MCF 10A (cell line): Measurements from ENCODE around the gene ZNF574. TPM values are rescaled to one million over a fixed set of nuclear protein-coding genes. Genes with fewer than 3 reads are reported as not detected.

ENCODE experiments used
- BruUV-seq: library from RNA; stranded (reverse); fragments of 400-500 nt; replicated peaks from 2 replicates; lab custom pipeline; 2021; lab: Mats Ljungman, UMichigan
- CTCF ChIA-PET: fragments of 300-600 bp; sonication (Branson Sonifier 250); formaldehyde crosslinking; extraction: SDS; loops from one replicate; lab custom pipeline; 2021; ENCODE audit warnings: antibody characterized with exemption, inconsistent platforms; lab: Yijun Ruan, JAX
- POLR2A ChIA-PET: fragments of 300-600, 350-650 bp; sonication (Branson Sonifier 250); formaldehyde crosslinking; extraction: SDS; loops from one replicate; lab custom pipeline; 2020; ENCODE audit warnings: antibody characterized with exemption, inconsistent platforms; lab: Yijun Ruan, JAX
- DNase-seq: peaks from one replicate; pipeline ENCODE4 v3.0.0-alpha.2; 2018; ENCODE audit not compliant: unreplicated experiment
- H3K27ac Mint-ChIP-seq: one replicate; pipeline ENCODE4 v1.8.0; 2022; ENCODE audit warnings: mild to moderate bottlenecking, low read depth, mixed read lengths; ENCODE audit not compliant: unreplicated experiment
- H3K27me3 Mint-ChIP-seq: one replicate; pipeline ENCODE4 v1.8.0; 2022; ENCODE audit warnings: mixed read lengths; ENCODE audit not compliant: insufficient read depth, unreplicated experiment
- H3K36me3 Mint-ChIP-seq: one replicate; pipeline ENCODE4 v1.8.0; 2022; ENCODE audit warnings: mild to moderate bottlenecking, moderate library complexity, mixed read lengths; ENCODE audit not compliant: insufficient read depth, unreplicated experiment
- H3K4me1 Mint-ChIP-seq: one replicate; pipeline ENCODE4 v1.8.0; 2022; ENCODE audit warnings: mixed read lengths; ENCODE audit not compliant: insufficient read depth, unreplicated experiment
- H3K4me3 Mint-ChIP-seq: one replicate; pipeline ENCODE4 v1.8.0; 2022; ENCODE audit warnings: mild to moderate bottlenecking, moderate library complexity, mixed read lengths; ENCODE audit not compliant: unreplicated experiment
- H3K9me3 Mint-ChIP-seq: one replicate; pipeline ENCODE4 v1.8.0; 2022; ENCODE audit warnings: mixed read lengths; ENCODE audit not compliant: unreplicated experiment
- intact Hi-C: fragments of 100-400 bp; cut with micrococcal nuclease; formaldehyde crosslinking; loops from 2 replicates; pipeline ENCODE4 v1.14.1; 2022
- total RNA-seq: library from RNA; stranded (reverse); gene quantifications from 2 replicates; pipeline ENCODE4 v1.2.3, GENCODE V29; 2022
- TF ChIP-seq, protein P1 (sequence below): fragments of 200-600 bp; IDR thresholded peaks from one replicate; pipeline ENCODE4 v1.8.0; 2022; ENCODE audit warnings: antibody characterized with exemption, mild to moderate bottlenecking; ENCODE audit not compliant: unreplicated experiment

ZNF574 gene
- total RNA-seq, 1 experiment from 2014 or later = 12.2 TPM

- Mint-ChIP-seq H3K36me3 (peaks cover 54% of the 10 kb centered on the region), H3K27ac (no peak overlapping the region), H3K4me1 (peaks cover 22% of the 10 kb centered on the region), H3K9me3 (no peaks in the 10 kb centered on the region), H3K4me3 (no peak overlapping the region), H3K27me3 (no peaks in the 10 kb centered on the region)
- TSS peak; percentile 7 for BruUV-seq
- ChIA-PET POLR2A (no interaction called here), CTCF (interaction anchor here (0.7 to 1.6 kb wide), 2 partner anchors 28 to 1713 kb away, joined by 3 to 4 read pairs; no protein-coding TSS in a partner anchor)
- intact Hi-C loops = no loop called here
- DNase-seq = no peak
- TF ChIP-seq, protein P1, sequence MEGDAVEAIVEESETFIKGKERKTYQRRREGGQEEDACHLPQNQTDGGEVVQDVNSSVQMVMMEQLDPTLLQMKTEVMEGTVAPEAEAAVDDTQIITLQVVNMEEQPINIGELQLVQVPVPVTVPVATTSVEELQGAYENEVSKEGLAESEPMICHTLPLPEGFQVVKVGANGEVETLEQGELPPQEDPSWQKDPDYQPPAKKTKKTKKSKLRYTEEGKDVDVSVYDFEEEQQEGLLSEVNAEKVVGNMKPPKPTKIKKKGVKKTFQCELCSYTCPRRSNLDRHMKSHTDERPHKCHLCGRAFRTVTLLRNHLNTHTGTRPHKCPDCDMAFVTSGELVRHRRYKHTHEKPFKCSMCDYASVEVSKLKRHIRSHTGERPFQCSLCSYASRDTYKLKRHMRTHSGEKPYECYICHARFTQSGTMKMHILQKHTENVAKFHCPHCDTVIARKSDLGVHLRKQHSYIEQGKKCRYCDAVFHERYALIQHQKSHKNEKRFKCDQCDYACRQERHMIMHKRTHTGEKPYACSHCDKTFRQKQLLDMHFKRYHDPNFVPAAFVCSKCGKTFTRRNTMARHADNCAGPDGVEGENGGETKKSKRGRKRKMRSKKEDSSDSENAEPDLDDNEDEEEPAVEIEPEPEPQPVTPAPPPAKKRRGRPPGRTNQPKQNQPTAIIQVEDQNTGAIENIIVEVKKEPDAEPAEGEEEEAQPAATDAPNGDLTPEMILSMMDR = no peak
Observed at GRCh38 chr19:42080764-42081375, 4.9 kb downstream of the ZNF574 start.

GRCh38 chr19:42081584-42082203 is 5.7 kb downstream of the ZNF574 start:
- Mint-ChIP-seq H3K9me3 (no peaks in the 10 kb centered on the region), H3K4me1 (peaks cover 19% of the 10 kb centered on the region), H3K27me3 (no peaks in the 10 kb centered on the region), H3K36me3 (peaks cover 53% of the 10 kb centered on the region), H3K27ac (no peak overlapping the region), H3K4me3 (no peak overlapping the region)
- POLR2A ChIA-PET = interaction anchor here (0.8 to 1.3 kb wide), 2 partner anchors 17 to 30 kb away, joined by 4 to 6 read pairs; no protein-coding TSS in a partner anchor
- intact Hi-C loops = no loop called here
- DNase-seq = peak; percentile 39
- TF ChIP-seq, protein P1 = peak; percentile 41
- BruUV-seq = no TSS peak
- CTCF ChIA-PET = interaction anchor here (0.6 to 1.6 kb wide), 3 partner anchors 18 to 131 kb away, joined by 3 to 4 read pairs (median 3); no protein-coding TSS in a partner anchor

- H3K27ac Mint-ChIP-seq = peak overlapping the region; percentile 9
- CTCF ChIA-PET = interaction anchor here (0.8 to 1.0 kb wide), 2 partner anchors 25 to 101 kb away, joined by 3 to 8 read pairs; no protein-coding TSS in a partner anchor
- no peaks in the 10 kb centered on the region for H3K9me3 Mint-ChIP-seq
- TF ChIP-seq, protein P1 = no peak
- DNase-seq = no peak
- intact Hi-C loops = no loop called here
- H3K27me3 Mint-ChIP-seq = no peaks in the 10 kb centered on the region
- no TSS peak for BruUV-seq
- POLR2A ChIA-PET = no interaction called here
- peaks cover 4% of the 10 kb centered on the region for H3K4me1 Mint-ChIP-seq
- no peak overlapping the region for H3K4me3 Mint-ChIP-seq
- peaks cover 35% of the 10 kb centered on the region for H3K36me3 Mint-ChIP-seq
Observed at GRCh38 chr19:42083537-42083936, 7.6 kb downstream of the ZNF574 start.

GRCh38 chr19:42086188-42086736 is 10.3 kb downstream of the ZNF574 start:
- ChIA-PET POLR2A (no interaction called here), CTCF (no interaction called here)
- BruUV-seq = no TSS peak
- intact Hi-C loops = no loop called here
- H3K27me3 Mint-ChIP-seq = no peaks in the 10 kb centered on the region
- H3K4me3 Mint-ChIP-seq = no peak overlapping the region
- no peak overlapping the region for H3K27ac Mint-ChIP-seq
- H3K36me3 Mint-ChIP-seq = peaks cover 15% of the 10 kb centered on the region
- no peaks in the 10 kb centered on the region for H3K9me3 Mint-ChIP-seq
- peaks cover 12% of the 10 kb centered on the region for H3K4me1 Mint-ChIP-seq
- no peak for DNase-seq
- TF ChIP-seq, protein P1 = no peak
